ENCODE data around the gene UTP3.
"Not testable (repeated sequence)": the region's sequence is repeated elsewhere in the genome, so short reads cannot be mapped to it uniquely, and the experiment has no call there.

The UTP3 gene

GRCh38 chr4:70678383-70678999, 9.8 kb upstream of the UTP3 start:
- in situ Hi-C loops (cut with HindIII; ENCODE audit: low pct_ligation_motif_present, low pct_unique_long_range_greater_than_20kb, low sequenced_read_pairs) = no loop called here
- DNase-seq = no peak

GRCh38 chr4:70680934-70681333, 7.4 kb upstream of the UTP3 start:
- DNase-seq = no peak
- in situ Hi-C loops (cut with HindIII; ENCODE audit: low pct_ligation_motif_present, low pct_unique_long_range_greater_than_20kb, low sequenced_read_pairs) = no loop called here

- no peak for DNase-seq
- in situ Hi-C loops (cut with HindIII; ENCODE audit: low pct_ligation_motif_present, low pct_unique_long_range_greater_than_20kb, low sequenced_read_pairs) = no loop called here
Observed at GRCh38 chr4:70681704-70682103, 6.6 kb upstream of the UTP3 start.

- DNase-seq; in situ Hi-C loops (cut with HindIII; ENCODE audit: low pct_ligation_motif_present, low pct_unique_long_range_greater_than_20kb, low sequenced_read_pairs): not testable (repeated sequence)
Observed at GRCh38 chr4:70682142-70682541, 6.2 kb upstream of the UTP3 start.

DNA sequence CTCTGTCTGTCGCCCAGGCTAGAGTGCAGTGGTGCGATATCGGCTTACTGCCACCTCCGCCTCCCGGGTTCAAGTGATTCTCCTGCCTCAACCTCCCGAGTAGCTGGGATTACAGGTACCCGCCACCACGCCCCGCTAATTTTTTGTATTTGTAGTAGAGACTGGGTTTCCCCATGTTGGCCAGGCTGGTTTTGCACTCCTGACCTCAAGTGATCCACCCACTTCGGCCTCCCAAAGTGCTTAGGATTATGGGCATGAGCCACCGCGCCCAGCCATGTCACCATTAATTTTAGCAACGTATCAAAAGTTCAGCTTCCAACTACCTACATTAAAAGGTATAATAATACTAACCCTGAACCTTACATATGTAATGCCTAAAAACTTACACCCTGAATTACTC, 940 bp upstream of the UTP3 start:
- in situ Hi-C loops (cut with HindIII; ENCODE audit: low pct_ligation_motif_present, low pct_unique_long_range_greater_than_20kb, low sequenced_read_pairs) = no loop called here
- no peak for DNase-seq

DNA sequence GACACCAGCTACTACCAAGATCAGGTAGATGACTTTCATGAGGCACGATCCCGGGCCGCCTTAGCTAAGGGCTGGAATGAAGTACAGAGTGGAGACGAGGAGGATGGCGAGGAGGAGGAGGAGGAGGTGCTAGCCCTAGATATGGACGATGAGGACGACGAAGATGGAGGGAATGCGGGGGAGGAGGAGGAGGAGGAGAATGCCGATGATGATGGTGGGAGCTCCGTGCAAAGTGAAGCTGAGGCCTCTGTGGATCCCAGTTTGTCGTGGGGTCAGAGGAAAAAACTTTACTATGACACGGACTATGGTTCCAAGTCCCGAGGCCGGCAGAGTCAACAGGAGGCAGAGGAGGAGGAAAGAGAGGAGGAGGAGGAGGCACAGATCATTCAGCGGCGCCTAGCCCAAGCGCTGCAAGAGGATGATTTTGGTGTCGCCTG, 481 bp downstream of the UTP3 start:
- in situ Hi-C loops (cut with HindIII; ENCODE audit: low pct_ligation_motif_present, low pct_unique_long_range_greater_than_20kb, low sequenced_read_pairs) = no loop called here

DNA sequence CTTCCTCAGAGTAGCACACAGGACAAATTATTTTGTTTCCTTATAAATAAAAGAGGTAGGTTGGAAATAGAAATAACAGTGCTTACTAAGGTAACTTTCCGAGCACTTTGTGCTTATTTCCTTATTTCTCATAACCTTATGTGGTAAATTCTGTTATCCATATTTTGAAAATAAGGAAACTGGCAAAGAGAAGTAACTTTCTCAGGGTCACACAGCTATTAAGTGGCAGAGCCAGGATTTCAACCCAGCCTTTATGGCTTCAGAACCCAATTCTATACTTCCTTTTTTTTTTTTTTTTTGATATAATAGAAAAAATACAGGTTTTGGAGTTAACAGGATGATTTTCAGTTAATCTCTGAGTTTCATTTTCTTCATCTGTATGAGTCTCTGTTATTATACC, 3.3 kb downstream of the UTP3 start:
- in situ Hi-C loops (cut with HindIII; ENCODE audit: low pct_ligation_motif_present, low pct_unique_long_range_greater_than_20kb, low sequenced_read_pairs) = no loop called here
- no peak for DNase-seq

More for the DNA sequence above, 481 bp downstream of the UTP3 start:
- no peak for DNase-seq

- in situ Hi-C loops (cut with HindIII; ENCODE audit: low pct_ligation_motif_present, low pct_unique_long_range_greater_than_20kb, low sequenced_read_pairs) = not testable (repeated sequence)
Observed at GRCh38 chr4:70694633-70695032, 6.3 kb downstream of the UTP3 start.

DNA sequence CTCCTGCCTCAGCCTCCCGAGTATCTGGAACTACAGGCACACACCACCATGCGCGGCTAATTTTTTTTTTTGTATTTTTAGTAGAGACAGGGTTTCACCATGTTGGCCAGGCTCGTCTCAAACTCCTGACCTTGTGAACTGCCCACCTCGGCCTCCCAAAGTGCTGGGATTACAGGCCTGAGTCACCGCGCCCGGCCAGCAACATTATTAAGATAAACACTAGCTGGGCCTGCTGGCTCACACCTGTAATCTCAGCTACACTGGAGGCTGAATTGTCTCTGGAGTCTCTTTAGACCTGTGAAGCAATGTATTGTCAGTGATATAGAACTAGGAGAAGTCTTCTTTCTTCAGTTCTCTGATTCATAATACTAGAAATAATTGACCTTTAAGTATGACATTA, 10.1 kb downstream of the UTP3 start:
- DNase-seq; in situ Hi-C loops (cut with HindIII; ENCODE audit: low pct_ligation_motif_present, low pct_unique_long_range_greater_than_20kb, low sequenced_read_pairs): not testable (repeated sequence)

More at GRCh38 chr4:70694633-70695032, 6.3 kb downstream of the UTP3 start:
- DNase-seq = not testable (repeated sequence)

GRCh38 chr4:70700712-70701111, 12.4 kb downstream of the UTP3 start:
- in situ Hi-C loops (cut with HindIII; ENCODE audit: low pct_ligation_motif_present, low pct_unique_long_range_greater_than_20kb, low sequenced_read_pairs) = no loop called here
- DNase-seq = no peak

DNA sequence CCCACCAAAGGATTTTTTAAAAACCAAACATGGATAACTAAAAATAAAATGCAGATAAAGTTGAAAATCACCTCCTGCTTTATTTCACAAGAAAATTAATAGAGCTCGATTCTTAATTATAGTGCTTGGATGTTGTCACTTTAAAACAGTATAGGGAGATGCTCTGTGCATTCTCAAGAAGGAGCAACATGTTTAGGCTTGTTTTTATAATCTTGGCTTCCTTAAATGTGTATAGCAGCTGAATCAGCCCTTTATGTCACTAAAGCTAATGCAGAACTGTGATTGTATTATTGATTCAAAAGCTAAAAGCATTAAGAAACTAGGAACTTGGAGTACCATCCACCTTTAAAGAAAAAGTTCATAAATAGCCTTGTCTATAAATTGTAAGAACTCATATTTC, 12.9 kb downstream of the UTP3 start:
- in situ Hi-C loops (cut with HindIII; ENCODE audit: low pct_ligation_motif_present, low pct_unique_long_range_greater_than_20kb, low sequenced_read_pairs) = no loop called here

GRCh38 chr4:70702592-70702991, 14.3 kb downstream of the UTP3 start:
- DNase-seq; in situ Hi-C loops (cut with HindIII; ENCODE audit: low pct_ligation_motif_present, low pct_unique_long_range_greater_than_20kb, low sequenced_read_pairs): not testable (repeated sequence)

More for the DNA sequence above, 12.9 kb downstream of the UTP3 start:
- no peak for DNase-seq

DNA sequence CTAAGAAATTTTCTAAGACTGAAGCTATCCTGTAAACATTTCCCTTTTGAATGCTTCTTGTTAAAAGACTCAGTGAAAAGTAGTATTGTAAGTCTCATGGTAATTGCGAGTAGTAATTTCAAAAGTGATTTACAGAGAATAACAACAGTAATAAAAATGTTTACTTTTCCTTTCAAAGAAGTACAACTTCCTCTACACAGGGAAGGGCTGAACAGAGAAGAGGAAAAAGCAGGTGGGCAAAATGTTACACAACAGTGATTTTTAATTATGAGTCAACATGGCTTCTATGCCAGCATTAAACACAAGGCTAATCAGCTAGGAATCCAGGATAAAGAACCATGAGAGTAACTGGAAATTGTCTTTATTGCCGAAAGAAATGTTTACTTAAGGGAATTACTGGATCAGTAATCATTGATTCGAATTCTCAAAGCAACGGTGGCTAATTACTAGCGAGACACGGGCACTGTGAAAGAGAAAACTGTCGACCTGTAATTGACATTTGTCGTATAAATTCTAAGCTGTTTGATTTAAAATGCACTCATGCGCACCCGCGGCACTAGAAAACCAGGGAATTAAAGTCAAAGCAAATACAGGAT, 15.4 kb downstream of the UTP3 start:
- in situ Hi-C loops (cut with HindIII; ENCODE audit: low pct_ligation_motif_present, low pct_unique_long_range_greater_than_20kb, low sequenced_read_pairs) = no loop called here
- DNase-seq = peak; percentile 54

- in situ Hi-C loops (cut with HindIII; ENCODE audit: low pct_ligation_motif_present, low pct_unique_long_range_greater_than_20kb, low sequenced_read_pairs) = no loop called here
- DNase-seq = peak; percentile 82
Observed at GRCh38 chr4:70704215-70704930, 16.0 kb downstream of the UTP3 start.

DNA sequence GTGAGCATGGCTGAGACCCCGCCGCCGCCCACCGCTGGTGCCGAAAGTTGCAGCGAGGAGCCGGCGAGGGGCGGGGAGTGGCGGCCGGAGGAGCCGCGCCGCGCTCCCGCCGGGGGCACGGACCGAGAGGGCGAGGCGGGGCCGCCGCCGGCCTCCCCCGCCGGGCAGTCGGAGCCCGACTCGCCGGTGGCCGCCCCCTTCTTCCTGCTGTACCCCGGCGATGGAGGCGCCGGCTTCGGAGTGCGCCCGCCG, 16.5 kb downstream of the UTP3 start:
- in situ Hi-C loops (cut with HindIII; ENCODE audit: low pct_ligation_motif_present, low pct_unique_long_range_greater_than_20kb, low sequenced_read_pairs) = no loop called here
- DNase-seq = peak; percentile 14

- DNase-seq = peak; percentile 78
- in situ Hi-C loops (cut with HindIII; ENCODE audit: low pct_ligation_motif_present, low pct_unique_long_range_greater_than_20kb, low sequenced_read_pairs) = no loop called here
Observed at GRCh38 chr4:70705183-70706043, 17.1 kb downstream of the UTP3 start.

- in situ Hi-C loops (cut with HindIII; ENCODE audit: low pct_ligation_motif_present, low pct_unique_long_range_greater_than_20kb, low sequenced_read_pairs) = no loop called here
Observed at GRCh38 chr4:70706044-70706461, 17.7 kb downstream of the UTP3 start.

GRCh38 chr4:70706516-70706915, 18.2 kb downstream of the UTP3 start:
- in situ Hi-C loops (cut with HindIII; ENCODE audit: low pct_ligation_motif_present, low pct_unique_long_range_greater_than_20kb, low sequenced_read_pairs) = no loop called here
- DNase-seq = peak; percentile 19

More at GRCh38 chr4:70706044-70706461, 17.7 kb downstream of the UTP3 start:
- DNase-seq = no peak

- no peak for DNase-seq
- in situ Hi-C loops (cut with HindIII; ENCODE audit: low pct_ligation_motif_present, low pct_unique_long_range_greater_than_20kb, low sequenced_read_pairs) = no loop called here
Observed at GRCh38 chr4:70709611-70710205, 21.4 kb downstream of the UTP3 start.

Measured in ACHN (cell line).